NB4 (cell line): ENCODE data around the gene SAT2.

ENCODE experiments used
- DNase-seq: peaks from one replicate; pipeline ENCODE4 v3.0.0; 2010; ENCODE audit warnings: low read depth
- H3K4me3 ChIP-seq: one replicate; pipeline ENCODE4 v1.5.1; 2011; ENCODE audit warnings: mild to moderate bottlenecking, low read depth, low read length, moderate library complexity
- MYC ChIP-seq: IDR thresholded peaks from 2 replicates; pipeline ENCODE4 v1.6.1; 2011; ENCODE audit warnings: low read depth, low read length
- POLR2A ChIP-seq: IDR thresholded peaks from 2 replicates; pipeline ENCODE4 v1.6.1; 2011; ENCODE audit warnings: mild to moderate bottlenecking; ENCODE audit not compliant: insufficient read length; ENCODE audit errors: extremely low read depth
- TF ChIP-seq, protein P1 (sequence below): IDR thresholded peaks from one replicate; pipeline ENCODE4 v1.5.1; 2012; ENCODE audit warnings: low read depth, low read length
- TF ChIP-seq, protein P2 (sequence below): IDR thresholded peaks from 2 replicates; pipeline ENCODE4 v1.6.1; 2011; ENCODE audit warnings: low read depth, low read length

Gene SAT2

DNA sequence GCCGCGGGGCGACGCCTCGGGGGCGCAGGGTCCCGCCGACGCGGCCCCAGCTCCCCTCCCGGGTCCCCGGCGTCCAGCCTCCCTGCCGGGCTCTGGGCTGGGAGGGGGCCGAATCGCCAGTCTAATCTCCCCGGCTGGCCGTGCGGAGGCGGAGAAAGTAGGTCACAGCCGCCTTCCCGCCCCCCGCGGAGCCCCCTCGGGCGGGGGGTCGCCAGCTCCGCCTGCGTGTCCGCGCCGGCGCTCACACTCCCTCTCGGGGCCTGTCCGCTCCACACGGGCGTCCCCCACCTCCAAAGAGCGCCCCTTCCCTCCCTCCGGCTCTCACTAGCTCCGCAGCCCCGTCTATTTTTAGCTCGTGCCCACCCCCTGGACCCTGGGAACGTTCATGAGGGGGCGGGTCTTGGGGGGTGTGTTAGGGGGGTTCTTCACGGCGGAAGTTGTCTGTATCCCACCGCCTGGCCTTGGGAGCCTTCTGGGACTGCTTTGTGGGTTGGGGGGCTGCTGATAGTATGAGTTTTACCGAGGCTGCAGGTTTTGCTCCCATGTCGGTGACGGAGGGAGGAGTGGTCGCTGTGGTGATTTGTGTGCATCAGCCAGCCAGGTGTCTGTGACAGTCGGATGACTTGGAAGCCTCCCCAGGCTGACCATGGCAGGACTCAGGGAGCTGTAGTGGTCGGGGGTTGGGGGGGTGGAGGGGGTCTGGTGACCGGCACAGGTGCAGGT lies 24.2 kb upstream of the SAT2 start:
- DNase-seq = no peak
- TF ChIP-seq MYC (no peak), POLR2A (no peak)
- TF ChIP-seq, protein P1, sequence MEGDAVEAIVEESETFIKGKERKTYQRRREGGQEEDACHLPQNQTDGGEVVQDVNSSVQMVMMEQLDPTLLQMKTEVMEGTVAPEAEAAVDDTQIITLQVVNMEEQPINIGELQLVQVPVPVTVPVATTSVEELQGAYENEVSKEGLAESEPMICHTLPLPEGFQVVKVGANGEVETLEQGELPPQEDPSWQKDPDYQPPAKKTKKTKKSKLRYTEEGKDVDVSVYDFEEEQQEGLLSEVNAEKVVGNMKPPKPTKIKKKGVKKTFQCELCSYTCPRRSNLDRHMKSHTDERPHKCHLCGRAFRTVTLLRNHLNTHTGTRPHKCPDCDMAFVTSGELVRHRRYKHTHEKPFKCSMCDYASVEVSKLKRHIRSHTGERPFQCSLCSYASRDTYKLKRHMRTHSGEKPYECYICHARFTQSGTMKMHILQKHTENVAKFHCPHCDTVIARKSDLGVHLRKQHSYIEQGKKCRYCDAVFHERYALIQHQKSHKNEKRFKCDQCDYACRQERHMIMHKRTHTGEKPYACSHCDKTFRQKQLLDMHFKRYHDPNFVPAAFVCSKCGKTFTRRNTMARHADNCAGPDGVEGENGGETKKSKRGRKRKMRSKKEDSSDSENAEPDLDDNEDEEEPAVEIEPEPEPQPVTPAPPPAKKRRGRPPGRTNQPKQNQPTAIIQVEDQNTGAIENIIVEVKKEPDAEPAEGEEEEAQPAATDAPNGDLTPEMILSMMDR = no peak
- TF ChIP-seq, protein P2, sequence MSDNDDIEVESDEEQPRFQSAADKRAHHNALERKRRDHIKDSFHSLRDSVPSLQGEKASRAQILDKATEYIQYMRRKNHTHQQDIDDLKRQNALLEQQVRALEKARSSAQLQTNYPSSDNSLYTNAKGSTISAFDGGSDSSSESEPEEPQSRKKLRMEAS = no peak
- no peak overlapping the region for H3K4me3 ChIP-seq

DNA sequence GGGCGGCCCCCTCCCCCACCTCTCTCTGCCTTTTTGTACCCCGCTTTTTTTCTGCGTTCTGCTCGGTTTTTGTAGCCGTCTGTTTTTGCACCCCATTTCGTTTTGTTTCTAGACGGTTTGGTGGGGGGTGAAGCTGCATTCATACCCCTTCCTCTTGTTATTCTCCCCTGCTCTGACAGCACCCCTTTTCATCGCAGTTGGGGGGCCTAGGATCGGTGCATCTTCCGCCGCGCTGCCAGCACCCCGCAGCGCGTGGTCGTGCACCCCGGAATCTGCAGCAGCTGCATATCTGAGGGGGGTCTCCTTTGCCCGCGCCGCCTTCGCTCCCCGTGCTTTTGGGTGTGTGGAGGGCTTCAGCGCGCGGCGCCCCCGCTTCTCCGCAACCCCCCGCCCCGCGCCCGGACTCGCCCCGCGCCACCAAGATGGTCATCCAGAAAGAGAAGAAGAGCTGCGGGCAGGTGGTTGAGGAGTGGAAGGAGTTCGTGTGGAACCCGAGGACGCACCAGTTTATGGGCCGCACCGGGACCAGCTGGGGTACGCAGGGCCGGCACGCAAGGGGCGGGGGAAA lies 23.6 kb upstream of the SAT2 start:
- DNase-seq = no peak
- H3K4me3 ChIP-seq = no peak overlapping the region
- TF ChIP-seq, protein P2 = no peak
- TF ChIP-seq POLR2A (no peak), MYC (no peak)
- TF ChIP-seq, protein P1 = no peak

DNA sequence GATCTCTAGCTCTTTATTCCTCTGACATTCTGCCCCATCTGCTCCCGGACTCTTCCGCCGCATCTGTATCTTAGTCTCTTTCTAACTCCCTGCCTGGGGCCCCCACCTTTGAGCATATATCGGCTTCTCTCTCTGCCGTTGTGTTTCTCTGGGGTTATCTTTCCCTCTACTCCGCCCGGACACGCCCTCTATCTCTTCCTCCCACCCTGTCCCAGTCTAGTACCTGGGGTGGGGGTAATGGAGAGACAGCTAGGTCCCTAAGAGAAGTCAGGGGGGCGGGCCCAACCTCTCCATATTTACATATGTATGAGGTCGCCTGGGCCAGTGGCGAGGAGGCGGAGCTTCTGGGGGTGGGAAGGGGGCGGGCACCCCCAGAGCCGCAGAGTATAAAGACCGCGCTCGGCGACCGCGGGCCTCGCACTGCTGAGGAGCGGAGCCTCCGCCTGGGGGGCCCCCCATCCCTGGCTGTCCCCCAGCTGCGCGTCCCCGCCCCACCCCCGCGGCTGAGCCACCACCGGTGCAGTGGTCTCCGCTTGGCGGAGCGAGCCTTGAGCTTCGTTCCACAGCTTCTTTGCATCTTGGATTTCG lies 23.0 kb upstream of the SAT2 start, which contains the start of gene ATP1B2:
Gene ATP1B2, plus strand, starts transcription at position 418 of the 588 bp plus-strand sequence. CDS start 593 bp downstream, outside the sequence.
- DNase-seq = peak; percentile 65
- no peak within 1 kb of the TSS for H3K4me3 ChIP-seq
- no peak for TF ChIP-seq MYC
- TF ChIP-seq, protein P2 = no peak
- TF ChIP-seq, protein P1 = no peak
- no peak for TF ChIP-seq POLR2A

DNA sequence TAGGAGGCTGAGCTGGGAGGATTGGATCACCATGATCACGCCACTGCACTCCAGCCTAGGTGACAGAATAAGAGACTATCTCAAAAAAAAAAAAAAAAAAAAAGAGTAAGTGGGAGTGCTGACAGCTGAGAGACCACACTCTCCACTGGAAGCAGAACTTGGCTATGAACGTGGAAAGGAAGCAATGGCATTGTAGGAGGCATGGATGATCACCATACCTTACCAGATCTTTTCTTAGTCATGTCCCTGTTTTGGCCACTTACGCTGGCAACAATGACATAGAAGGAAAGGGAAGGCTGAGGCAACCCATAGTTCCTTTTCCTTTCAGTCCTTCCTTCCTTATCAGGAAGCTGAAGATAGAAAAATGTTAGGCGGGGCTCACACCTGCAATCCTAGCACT lies 19.4 kb upstream of the SAT2 start:
- no peak for DNase-seq
- no peak overlapping the region for H3K4me3 ChIP-seq
- TF ChIP-seq, protein P2 = no peak
- TF ChIP-seq POLR2A (no peak), MYC (no peak)
- TF ChIP-seq, protein P1 = no peak

DNA sequence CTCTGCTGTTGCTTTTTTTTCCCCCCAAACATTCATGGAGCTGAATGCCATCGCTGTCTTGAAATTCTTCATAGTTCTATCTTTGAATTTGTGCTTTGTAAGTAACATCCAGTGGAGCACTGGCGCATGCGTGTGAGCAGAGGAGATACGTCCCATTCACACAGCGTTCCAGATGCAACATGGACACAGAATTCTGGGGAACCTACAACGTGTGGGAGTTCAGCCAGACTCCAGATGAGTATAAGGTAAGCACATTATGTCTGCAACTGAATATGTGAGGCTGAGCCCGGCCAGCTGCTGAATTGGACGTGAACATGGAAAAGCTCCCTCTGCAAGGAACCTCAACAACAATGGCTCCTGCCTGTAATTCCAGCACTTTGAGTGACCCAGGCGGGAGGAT lies 18.8 kb upstream of the SAT2 start:
- TF ChIP-seq MYC = no peak
- TF ChIP-seq POLR2A = no peak
- TF ChIP-seq, protein P1 = no peak
- TF ChIP-seq, protein P2 = no peak
- H3K4me3 ChIP-seq = no peak overlapping the region
- no peak for DNase-seq
